Adrenal gland (tissue), 5 donors: ENCODE results near the gene PXN.

Experiments
- CTCF ChIP-seq, 6 experiments: fragments of 450-650 bp in 4 of 6; fragments of 200-600 bp in 2 of 6; sonication (generic) in 1 of 6; IDR thresholded peaks; 1 replicate in 5 of 6; 2 replicates in 1 of 6; pipeline versions ENCODE4 v1.5.1 to v1.8.0; 2016 to 2021; ENCODE audit warnings: antibody characterized with exemption in 6 of 6, mild to moderate bottlenecking in 2 of 6, moderate library complexity in 1 of 6
- POLR2A ChIP-seq, 2 donors: fragments of 450-650 bp; IDR thresholded peaks; one replicate each; pipeline ENCODE4 v1.6.1; 2017; ENCODE audit warnings: antibody characterized with exemption in 2 of 2, mild to moderate bottlenecking in 2 of 2, moderate library complexity in 1 of 2
- donor health status: DM: no; HTN: no; CAD: no.

DNA sequence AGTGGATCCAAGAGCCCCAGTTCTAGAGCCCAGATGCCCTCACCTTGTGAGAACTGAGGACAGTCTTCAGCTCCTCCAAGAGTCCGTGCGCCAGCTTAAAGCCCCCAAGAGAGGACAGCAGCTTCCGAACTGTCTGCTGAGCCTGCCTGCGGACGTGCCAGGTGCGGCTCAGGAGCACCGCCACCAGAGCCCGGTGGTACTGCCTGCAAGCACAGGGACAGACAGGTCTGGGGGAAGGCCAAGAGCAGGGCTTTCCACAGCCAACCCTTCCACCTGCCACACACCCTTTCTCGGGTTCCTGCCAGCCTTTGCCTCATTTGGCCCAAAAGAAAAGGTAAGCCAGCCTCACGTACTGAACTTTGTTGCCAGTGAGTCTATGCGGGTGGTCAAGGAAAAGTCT lies 101.2 kb downstream of the PXN start:
- TF ChIP-seq CTCF (IDR thresholded peaks at IDR 0.05) (no peak), POLR2A (IDR thresholded peaks at IDR 0.05) (no peak)
